A549 (cell line): Measurements from ENCODE around the gene CTSH.

Experiments used
- CHD2 ChIP-seq: fragments of 150-350 bp; IDR thresholded peaks from 2 replicates; pipeline ENCODE4 v1.6.1; 2014; ENCODE audit warnings: low read length; ENCODE audit not compliant: partially characterized antibody
- EP300 ChIP-seq, 2 experiments: fragments of >200 bp; sonication (Bioruptor Twin); formaldehyde crosslinking; IDR thresholded peaks; 2 replicates in 1 of 2; 3 replicates in 1 of 2; pipeline ENCODE4 v1.6.1; 2016 to 2017
- JUNB ChIP-seq: fragments of >200 bp; sonication (Bioruptor Twin); formaldehyde crosslinking; IDR thresholded peaks from 2 replicates; pipeline ENCODE4 v1.6.1; 2016
- KDM1A ChIP-seq: fragments of 200-600 bp; sonication (generic); IDR thresholded peaks from 2 replicates; pipeline ENCODE4 v1.6.1; 2016; ENCODE audit warnings: low read depth, mild to moderate bottlenecking
- MAFK ChIP-seq: fragments of 450-650 bp; IDR thresholded peaks from 2 replicates; pipeline ENCODE4 v1.6.1; 2014; ENCODE audit not compliant: partially characterized antibody
- MYC ChIP-seq: IDR thresholded peaks from 2 replicates; pipeline ENCODE4 v1.6.1; 2012; ENCODE audit warnings: mild to moderate bottlenecking, inconsistent platforms, low read length, improper control_type of control experiment, borderline replicate concordance
- POLR2A ChIP-seq: IDR thresholded peaks from 2 replicates; pipeline ENCODE4 v1.6.1; 2012; ENCODE audit warnings: mild to moderate bottlenecking, low read length
- RAD21 ChIP-seq, 2 experiments: fragments of >200 bp in 1 of 2; sonication (Bioruptor Twin) in 1 of 2; formaldehyde crosslinking in 1 of 2; IDR thresholded peaks in 1 of 2; conservative IDR thresholded peaks in 1 of 2; 2 replicates in 1 of 2; 3 replicates in 1 of 2; pipeline ENCODE4 v1.6.1; 2012 to 2018; ENCODE audit warnings: inconsistent platforms in 1 of 2
- TF ChIP-seq, protein P1 (sequence below): fragments of 200-600 bp; sonication (generic); IDR thresholded peaks from 2 replicates; pipeline ENCODE4 v1.6.1; 2016; ENCODE audit warnings: antibody characterized with exemption, mild to moderate bottlenecking, moderate library complexity
- TF ChIP-seq, protein P2 (sequence below): IDR thresholded peaks from 2 replicates; pipeline ENCODE4 v1.6.1; 2012
- TF ChIP-seq, protein P3 (sequence below): fragments of >200 bp; sonication (Bioruptor Twin); formaldehyde crosslinking; IDR thresholded peaks from 3 replicates; pipeline ENCODE4 v1.5.1; 2016

DNA sequence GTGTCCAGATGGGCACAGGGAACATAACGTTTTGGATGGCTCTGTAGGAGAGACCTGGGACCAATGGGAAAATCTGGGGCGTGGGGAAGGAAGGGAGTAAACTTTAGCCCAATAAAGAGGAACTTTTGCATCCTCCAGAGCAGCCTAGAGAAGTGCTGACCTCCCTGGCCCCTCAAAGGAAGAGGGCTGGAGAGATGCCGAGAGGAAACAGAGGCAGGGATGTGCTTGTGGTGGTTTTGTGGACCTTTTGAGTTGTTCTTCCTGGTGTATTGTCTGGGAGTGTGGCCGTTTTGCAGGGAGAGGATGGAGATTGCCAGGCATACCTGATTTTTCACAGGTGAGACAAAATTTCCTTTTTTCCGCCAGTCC lies 10.2 kb downstream of the CTSH start:
- TF ChIP-seq, protein P1, sequence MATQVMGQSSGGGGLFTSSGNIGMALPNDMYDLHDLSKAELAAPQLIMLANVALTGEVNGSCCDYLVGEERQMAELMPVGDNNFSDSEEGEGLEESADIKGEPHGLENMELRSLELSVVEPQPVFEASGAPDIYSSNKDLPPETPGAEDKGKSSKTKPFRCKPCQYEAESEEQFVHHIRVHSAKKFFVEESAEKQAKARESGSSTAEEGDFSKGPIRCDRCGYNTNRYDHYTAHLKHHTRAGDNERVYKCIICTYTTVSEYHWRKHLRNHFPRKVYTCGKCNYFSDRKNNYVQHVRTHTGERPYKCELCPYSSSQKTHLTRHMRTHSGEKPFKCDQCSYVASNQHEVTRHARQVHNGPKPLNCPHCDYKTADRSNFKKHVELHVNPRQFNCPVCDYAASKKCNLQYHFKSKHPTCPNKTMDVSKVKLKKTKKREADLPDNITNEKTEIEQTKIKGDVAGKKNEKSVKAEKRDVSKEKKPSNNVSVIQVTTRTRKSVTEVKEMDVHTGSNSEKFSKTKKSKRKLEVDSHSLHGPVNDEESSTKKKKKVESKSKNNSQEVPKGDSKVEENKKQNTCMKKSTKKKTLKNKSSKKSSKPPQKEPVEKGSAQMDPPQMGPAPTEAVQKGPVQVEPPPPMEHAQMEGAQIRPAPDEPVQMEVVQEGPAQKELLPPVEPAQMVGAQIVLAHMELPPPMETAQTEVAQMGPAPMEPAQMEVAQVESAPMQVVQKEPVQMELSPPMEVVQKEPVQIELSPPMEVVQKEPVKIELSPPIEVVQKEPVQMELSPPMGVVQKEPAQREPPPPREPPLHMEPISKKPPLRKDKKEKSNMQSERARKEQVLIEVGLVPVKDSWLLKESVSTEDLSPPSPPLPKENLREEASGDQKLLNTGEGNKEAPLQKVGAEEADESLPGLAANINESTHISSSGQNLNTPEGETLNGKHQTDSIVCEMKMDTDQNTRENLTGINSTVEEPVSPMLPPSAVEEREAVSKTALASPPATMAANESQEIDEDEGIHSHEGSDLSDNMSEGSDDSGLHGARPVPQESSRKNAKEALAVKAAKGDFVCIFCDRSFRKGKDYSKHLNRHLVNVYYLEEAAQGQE, result no peak
- TF ChIP-seq KDM1A (no peak), RAD21 (conservative IDR thresholded peaks at IDR 0.05 in 1 of 2, IDR thresholded peaks at IDR 0.05 in 1 of 2) (no peak), CHD2 (no peak), POLR2A (no peak), EP300 (IDR thresholded peaks at IDR 0.05) (no peak), MAFK (no peak), MYC (no peak), JUNB (no peak)
- TF ChIP-seq, protein P2, sequence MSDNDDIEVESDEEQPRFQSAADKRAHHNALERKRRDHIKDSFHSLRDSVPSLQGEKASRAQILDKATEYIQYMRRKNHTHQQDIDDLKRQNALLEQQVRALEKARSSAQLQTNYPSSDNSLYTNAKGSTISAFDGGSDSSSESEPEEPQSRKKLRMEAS, result no peak
- TF ChIP-seq, protein P3, sequence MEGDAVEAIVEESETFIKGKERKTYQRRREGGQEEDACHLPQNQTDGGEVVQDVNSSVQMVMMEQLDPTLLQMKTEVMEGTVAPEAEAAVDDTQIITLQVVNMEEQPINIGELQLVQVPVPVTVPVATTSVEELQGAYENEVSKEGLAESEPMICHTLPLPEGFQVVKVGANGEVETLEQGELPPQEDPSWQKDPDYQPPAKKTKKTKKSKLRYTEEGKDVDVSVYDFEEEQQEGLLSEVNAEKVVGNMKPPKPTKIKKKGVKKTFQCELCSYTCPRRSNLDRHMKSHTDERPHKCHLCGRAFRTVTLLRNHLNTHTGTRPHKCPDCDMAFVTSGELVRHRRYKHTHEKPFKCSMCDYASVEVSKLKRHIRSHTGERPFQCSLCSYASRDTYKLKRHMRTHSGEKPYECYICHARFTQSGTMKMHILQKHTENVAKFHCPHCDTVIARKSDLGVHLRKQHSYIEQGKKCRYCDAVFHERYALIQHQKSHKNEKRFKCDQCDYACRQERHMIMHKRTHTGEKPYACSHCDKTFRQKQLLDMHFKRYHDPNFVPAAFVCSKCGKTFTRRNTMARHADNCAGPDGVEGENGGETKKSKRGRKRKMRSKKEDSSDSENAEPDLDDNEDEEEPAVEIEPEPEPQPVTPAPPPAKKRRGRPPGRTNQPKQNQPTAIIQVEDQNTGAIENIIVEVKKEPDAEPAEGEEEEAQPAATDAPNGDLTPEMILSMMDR, result no peak
